HEK293 (cell line): ENCODE data around the gene CARM1.

Experiments
- CTCF ChIA-PET: fragments of 350-600 bp; formaldehyde crosslinking; extraction: SDS; loops from one replicate; lab custom pipeline; 2021; ENCODE audit warnings: antibody characterized with exemption; lab: Yijun Ruan, JAX
- POLR2A ChIA-PET: fragments of 300-600 bp; formaldehyde crosslinking; extraction: SDS; loops from one replicate; lab custom pipeline; 2020; ENCODE audit warnings: antibody characterized with exemption, inconsistent platforms; lab: Yijun Ruan, JAX
- H3K27ac ChIP-seq: fragments of 200-500 bp; sonication (Bioruptor generic); 2 replicates; pipeline ENCODE4 v1.5.1; 2014; ENCODE audit warnings: low read depth, low read length, control low read depth, inconsistent platforms; ENCODE audit errors: extremely low read depth
- H3K36me3 ChIP-seq, 2 experiments: fragments of 200-500 bp in 1 of 2; sonication (Bioruptor generic) in 1 of 2; 1 replicate in 1 of 2; 2 replicates in 1 of 2; pipeline ENCODE4 v1.5.1; 2014 to 2017; ENCODE audit warnings: inconsistent platforms in 2 of 2, low read length in 2 of 2; ENCODE audit not compliant: control insufficient read depth in 2 of 2, insufficient read depth in 1 of 2
- H3K4me1 ChIP-seq: fragments of 200-500 bp; sonication (Bioruptor generic); 2 replicates; pipeline ENCODE4 v1.5.1; 2014; ENCODE audit warnings: mild to moderate bottlenecking, low read length, inconsistent platforms; ENCODE audit not compliant: control insufficient read depth, insufficient read depth
- H3K4me3 ChIP-seq: 2 replicates; pipeline ENCODE4 v1.5.1; 2011; ENCODE audit warnings: low read depth, mild to moderate bottlenecking, control low read depth, low read length, moderate library complexity
- H3K9me3 ChIP-seq: fragments of 200-500 bp; sonication (Bioruptor generic); 2 replicates; pipeline ENCODE4 v1.5.1; 2014; ENCODE audit warnings: low read depth, low read length, inconsistent platforms; ENCODE audit not compliant: control insufficient read depth, insufficient read depth
- HIC1 ChIP-seq: fragments of 450-650 bp; formaldehyde crosslinking; IDR thresholded peaks from 2 replicates; pipeline ENCODE4 v1.5.1; 2016; ENCODE audit warnings: missing biosample characterization, missing genetic modification characterization
- HOXA7 ChIP-seq: sonication (generic); formaldehyde crosslinking; IDR thresholded peaks from 2 replicates; pipeline ENCODE4 v1.8.1; 2022; ENCODE audit warnings: missing genetic modification reagents, borderline replicate concordance
- KLF7 ChIP-seq: fragments of 450-650 bp; formaldehyde crosslinking; IDR thresholded peaks from 2 replicates; pipeline ENCODE4 v1.5.1; 2016; ENCODE audit warnings: missing biosample characterization, missing genetic modification characterization, borderline replicate concordance
- SP3 ChIP-seq: fragments of 450-650 bp; formaldehyde crosslinking; IDR thresholded peaks from 2 replicates; pipeline ENCODE4 v1.5.1; 2016; ENCODE audit warnings: missing biosample characterization, missing genetic modification characterization
- ZBTB49 ChIP-seq: fragments of 450-650 bp; formaldehyde crosslinking; IDR thresholded peaks from 2 replicates; pipeline ENCODE4 v1.5.1; 2016; ENCODE audit warnings: missing biosample characterization, missing genetic modification characterization, low read depth
- ZBTB8A ChIP-seq: fragments of 450-650 bp; formaldehyde crosslinking; IDR thresholded peaks from 2 replicates; pipeline ENCODE4 v1.5.1; 2016; ENCODE audit warnings: missing biosample characterization, missing genetic modification characterization
- ZNF140 ChIP-seq: fragments of 450-650 bp; formaldehyde crosslinking; IDR thresholded peaks from 2 replicates; pipeline ENCODE4 v1.5.1; 2016; ENCODE audit warnings: missing biosample characterization, missing genetic modification characterization
- ZNF544 ChIP-seq: fragments of 450-650 bp; formaldehyde crosslinking; IDR thresholded peaks from 2 replicates; pipeline ENCODE4 v1.5.0; 2017; ENCODE audit warnings: missing biosample characterization, missing genetic modification characterization
- ZNF626 ChIP-seq: fragments of 450-650 bp; sonication (Bioruptor Pico); formaldehyde crosslinking; IDR thresholded peaks from 2 replicates; pipeline ENCODE4 v1.5.1; 2018; ENCODE audit warnings: missing biosample characterization, missing genetic modification characterization, inconsistent platforms
- TF ChIP-seq, protein P1 (sequence below): fragments of 450-650 bp; formaldehyde crosslinking; IDR thresholded peaks from 2 replicates; pipeline ENCODE4 v1.5.1; 2016; ENCODE audit warnings: missing biosample characterization, missing genetic modification characterization
- TF ChIP-seq, protein P2 (sequence below): fragments of 450-650 bp; formaldehyde crosslinking; IDR thresholded peaks from 2 replicates; pipeline ENCODE4 v1.5.1; 2016; ENCODE audit warnings: missing biosample characterization, missing genetic modification characterization

The CARM1 gene

GRCh38 chr19:10912619-10913018 lies 41.3 kb downstream of the CARM1 start:
- CTCF ChIA-PET: interaction anchor here (0.7 to 0.9 kb wide), 2 partner anchors 25 to 30 kb away, joined by 3 read pairs; no protein-coding TSS in a partner anchor
- Histone ChIP-seq H3K27ac (no peak overlapping the region), H3K4me3 (no peak overlapping the region), H3K36me3 (peaks cover 7 to 77% of the 10 kb centered on the region in 2 experiments; a peak in 2 of 3 replicates), H3K9me3 (no peaks in the 10 kb centered on the region), H3K4me1 (no peaks in the 10 kb centered on the region)
- POLR2A ChIA-PET: no interaction called here
- TF ChIP-seq ZNF544 (tag by site-specific recombination) (no peak), ZNF140 (no peak), SP3 (tag by site-specific recombination) (no peak), HOXA7 (CRISPR knock-in tag) (no peak), KLF7 (tag by site-specific recombination) (no peak)

DNA sequence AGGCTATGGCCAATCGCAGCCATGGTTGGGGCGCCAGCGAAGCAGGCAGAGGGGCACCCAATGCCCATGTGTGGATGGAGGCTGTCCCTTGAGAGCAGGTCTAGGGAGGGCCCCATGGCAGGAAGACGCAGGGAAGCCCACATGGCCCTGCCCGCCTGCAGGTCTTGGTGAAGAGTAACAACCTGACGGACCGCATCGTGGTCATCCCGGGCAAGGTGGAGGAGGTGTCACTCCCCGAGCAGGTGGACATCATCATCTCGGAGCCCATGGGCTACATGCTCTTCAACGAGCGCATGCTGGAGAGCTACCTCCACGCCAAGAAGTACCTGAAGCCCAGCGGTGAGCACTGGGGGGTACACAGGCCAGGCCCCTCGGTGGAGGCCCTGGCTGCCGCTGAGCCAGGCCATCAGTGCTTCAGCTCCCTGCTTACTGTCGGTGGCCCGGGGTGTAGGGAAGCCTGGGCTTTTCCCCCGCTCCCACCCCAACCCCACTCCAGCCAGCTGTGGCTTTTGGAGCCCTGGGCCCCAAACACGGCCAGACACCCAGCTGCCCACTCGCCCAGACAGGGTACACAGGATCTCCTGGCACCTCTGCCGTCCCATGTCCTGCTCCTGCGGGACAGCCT lies 42.5 kb downstream of the CARM1 start:
- CTCF ChIA-PET: no interaction called here
- TF ChIP-seq, protein P1, sequence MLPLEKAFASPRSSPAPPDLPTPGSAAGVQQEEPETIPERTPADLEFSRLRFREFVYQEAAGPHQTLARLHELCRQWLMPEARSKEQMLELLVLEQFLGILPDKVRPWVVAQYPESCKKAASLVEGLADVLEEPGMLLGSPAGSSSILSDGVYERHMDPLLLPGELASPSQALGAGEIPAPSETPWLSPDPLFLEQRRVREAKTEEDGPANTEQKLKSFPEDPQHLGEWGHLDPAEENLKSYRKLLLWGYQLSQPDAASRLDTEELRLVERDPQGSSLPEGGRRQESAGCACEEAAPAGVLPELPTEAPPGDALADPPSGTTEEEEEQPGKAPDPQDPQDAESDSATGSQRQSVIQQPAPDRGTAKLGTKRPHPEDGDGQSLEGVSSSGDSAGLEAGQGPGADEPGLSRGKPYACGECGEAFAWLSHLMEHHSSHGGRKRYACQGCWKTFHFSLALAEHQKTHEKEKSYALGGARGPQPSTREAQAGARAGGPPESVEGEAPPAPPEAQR: no peak
- TF ChIP-seq, protein P2, sequence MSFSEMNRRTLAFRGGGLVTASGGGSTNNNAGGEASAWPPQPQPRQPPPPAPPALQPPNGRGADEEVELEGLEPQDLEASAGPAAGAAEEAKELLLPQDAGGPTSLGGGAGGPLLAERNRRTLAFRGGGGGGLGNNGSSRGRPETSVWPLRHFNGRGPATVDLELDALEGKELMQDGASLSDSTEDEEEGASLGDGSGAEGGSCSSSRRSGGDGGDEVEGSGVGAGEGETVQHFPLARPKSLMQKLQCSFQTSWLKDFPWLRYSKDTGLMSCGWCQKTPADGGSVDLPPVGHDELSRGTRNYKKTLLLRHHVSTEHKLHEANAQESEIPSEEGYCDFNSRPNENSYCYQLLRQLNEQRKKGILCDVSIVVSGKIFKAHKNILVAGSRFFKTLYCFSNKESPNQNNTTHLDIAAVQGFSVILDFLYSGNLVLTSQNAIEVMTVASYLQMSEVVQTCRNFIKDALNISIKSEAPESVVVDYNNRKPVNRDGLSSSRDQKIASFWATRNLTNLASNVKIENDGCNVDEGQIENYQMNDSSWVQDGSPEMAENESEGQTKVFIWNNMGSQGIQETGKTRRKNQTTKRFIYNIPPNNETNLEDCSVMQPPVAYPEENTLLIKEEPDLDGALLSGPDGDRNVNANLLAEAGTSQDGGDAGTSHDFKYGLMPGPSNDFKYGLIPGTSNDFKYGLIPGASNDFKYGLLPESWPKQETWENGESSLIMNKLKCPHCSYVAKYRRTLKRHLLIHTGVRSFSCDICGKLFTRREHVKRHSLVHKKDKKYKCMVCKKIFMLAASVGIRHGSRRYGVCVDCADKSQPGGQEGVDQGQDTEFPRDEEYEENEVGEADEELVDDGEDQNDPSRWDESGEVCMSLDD: no peak
- TF ChIP-seq HIC1 (tag by site-specific recombination) (0 out of 2 replicates have a peak, but pooled peaks have one; percentile 30), ZBTB49 (tag by site-specific recombination) (no peak), ZNF626 (no peak), ZBTB8A (no peak), SP3 (tag by site-specific recombination) (no peak)
- TF ChIP-seq, all 188 proteins: peak for 1
- no peaks in the 10 kb centered on the region for H3K4me1 ChIP-seq
- no peaks in the 10 kb centered on the region for H3K9me3 ChIP-seq
- H3K4me3 ChIP-seq: no peak overlapping the region
- POLR2A ChIA-PET: no interaction called here
- H3K36me3 ChIP-seq: peaks cover 7 to 74% of the 10 kb centered on the region in 2 experiments; a peak in 2 of 3 replicates
- no peak overlapping the region for H3K27ac ChIP-seq
